Liver (tissue), 3 donors: ENCODE results near the gene ALDH1B1.

Experiments used
- TAF1 ChIP-seq: conservative IDR thresholded peaks from 2 replicates; pipeline ENCODE4 v1.6.1; 2016; ENCODE audit warnings: antibody characterized with exemption, mild to moderate bottlenecking
- TF ChIP-seq, protein P1 (sequence below): fragments of 150-350 bp; IDR thresholded peaks from 2 replicates; pipeline ENCODE4 v1.5.1; 2017; ENCODE audit warnings: improper control_type of control experiment, low read depth, low read length; ENCODE audit not compliant: missing input control
- donor health status: healthy.
- donor health status: healthy.

DNA sequence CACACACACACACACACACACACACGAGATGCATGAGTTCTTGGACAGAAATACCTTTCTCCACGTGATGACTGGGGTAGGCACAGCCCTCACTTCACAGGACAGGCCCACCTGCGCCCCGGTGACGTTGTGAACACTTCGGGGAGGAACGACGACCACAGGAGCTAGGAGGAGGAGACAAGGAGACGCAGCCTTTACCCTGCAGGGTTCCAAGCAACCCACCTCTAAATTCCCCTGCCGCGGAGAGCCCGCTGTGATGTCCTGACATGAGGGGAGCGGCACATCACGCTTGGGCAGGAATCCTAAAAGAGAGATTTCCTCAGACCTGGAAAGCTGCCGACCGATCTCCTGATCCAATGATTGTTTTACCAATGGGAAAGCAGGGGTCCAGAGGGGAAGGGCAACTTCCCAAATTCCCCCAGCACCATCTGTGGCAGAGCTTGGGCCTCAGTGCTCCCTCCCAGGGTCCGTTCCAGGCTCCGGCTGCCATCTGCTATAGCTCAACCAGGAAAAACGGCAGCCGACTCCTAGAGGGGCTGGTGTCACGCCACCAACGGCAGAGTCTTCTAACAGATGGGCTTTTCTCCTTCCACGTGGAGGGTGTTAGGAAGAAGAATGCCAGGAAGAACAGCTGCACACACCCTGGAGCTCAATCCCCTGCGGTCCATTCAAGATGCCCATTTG is 21.7 kb downstream of the ALDH1B1 start:
- no peak for TF ChIP-seq TAF1
- TF ChIP-seq, protein P1, sequence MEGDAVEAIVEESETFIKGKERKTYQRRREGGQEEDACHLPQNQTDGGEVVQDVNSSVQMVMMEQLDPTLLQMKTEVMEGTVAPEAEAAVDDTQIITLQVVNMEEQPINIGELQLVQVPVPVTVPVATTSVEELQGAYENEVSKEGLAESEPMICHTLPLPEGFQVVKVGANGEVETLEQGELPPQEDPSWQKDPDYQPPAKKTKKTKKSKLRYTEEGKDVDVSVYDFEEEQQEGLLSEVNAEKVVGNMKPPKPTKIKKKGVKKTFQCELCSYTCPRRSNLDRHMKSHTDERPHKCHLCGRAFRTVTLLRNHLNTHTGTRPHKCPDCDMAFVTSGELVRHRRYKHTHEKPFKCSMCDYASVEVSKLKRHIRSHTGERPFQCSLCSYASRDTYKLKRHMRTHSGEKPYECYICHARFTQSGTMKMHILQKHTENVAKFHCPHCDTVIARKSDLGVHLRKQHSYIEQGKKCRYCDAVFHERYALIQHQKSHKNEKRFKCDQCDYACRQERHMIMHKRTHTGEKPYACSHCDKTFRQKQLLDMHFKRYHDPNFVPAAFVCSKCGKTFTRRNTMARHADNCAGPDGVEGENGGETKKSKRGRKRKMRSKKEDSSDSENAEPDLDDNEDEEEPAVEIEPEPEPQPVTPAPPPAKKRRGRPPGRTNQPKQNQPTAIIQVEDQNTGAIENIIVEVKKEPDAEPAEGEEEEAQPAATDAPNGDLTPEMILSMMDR = no peak
